Germinal center (tissue), 1 donor: Measurements from ENCODE around the gene GTF3A.

Source experiments
- DNase-seq: peaks from one replicate; pipeline ENCODE4 v3.0.0; 2012; ENCODE audit warnings: mixed read lengths, low spot score

GTF3A gene

GRCh38 chr13:27449081-27449603 lies 24.7 kb downstream of the GTF3A start:
- no peak for DNase-seq

GRCh38 chr13:27449936-27450828 lies 25.8 kb downstream of the GTF3A start, which contains the start of gene MTIF3:
Gene MTIF3, minus strand, starts transcription at chr13:27450564. Its CDS starts 10,116 bp downstream, at chr13:27440448.
- peak; percentile 93 for DNase-seq

- peak; percentile 10 for DNase-seq
Measured at GRCh38 chr13:27450921-27451471, 26.6 kb downstream of the GTF3A start.

GRCh38 chr13:27455331-27455855 lies 31.0 kb downstream of the GTF3A start:
- no peak for DNase-seq

- no peak for DNase-seq
Measured at GRCh38 chr13:27461940-27462584, 37.6 kb downstream of the GTF3A start.

- no peak for DNase-seq
Measured at GRCh38 chr13:27463500-27463899, 39.1 kb downstream of the GTF3A start.

- DNase-seq = no peak
Measured at GRCh38 chr13:27465611-27466010, 41.2 kb downstream of the GTF3A start.

GRCh38 chr13:27466513-27466912 lies 42.1 kb downstream of the GTF3A start:
- DNase-seq = no peak

- no peak for DNase-seq
Measured at GRCh38 chr13:27470075-27470820, 45.8 kb downstream of the GTF3A start.

GRCh38 chr13:27472441-27472840 lies 48.0 kb downstream of the GTF3A start:
- no peak for DNase-seq

- no peak for DNase-seq
Measured at GRCh38 chr13:27472941-27473340, 48.5 kb downstream of the GTF3A start.

GRCh38 chr13:27474751-27475268 lies 50.4 kb downstream of the GTF3A start:
- no peak for DNase-seq

- peak; percentile 61 for DNase-seq
Measured at GRCh38 chr13:27476943-27477703, 52.7 kb downstream of the GTF3A start.

GRCh38 chr13:27481766-27482165 lies 57.3 kb downstream of the GTF3A start:
- no peak for DNase-seq

GRCh38 chr13:27482983-27483382 lies 58.6 kb downstream of the GTF3A start:
- DNase-seq = peak; percentile 59

GRCh38 chr13:27483421-27483820 lies 59.0 kb downstream of the GTF3A start:
- DNase-seq = no peak
